Ovary (tissue), 3 donors: ENCODE results near the gene AKR1B1.

ENCODE experiments used
- CTCF ChIP-seq, 3 donors: fragments of 450-650 bp in 2 of 3; fragments of 200-600 bp in 1 of 3; IDR thresholded peaks; one replicate each; pipeline versions ENCODE4 v1.5.1 to v1.8.0; 2016 to 2022; ENCODE audit warnings: antibody characterized with exemption in 3 of 3, mild to moderate bottlenecking in 1 of 3
- EP300 ChIP-seq: sonication (generic); formaldehyde crosslinking; IDR thresholded peaks from one replicate; pipeline ENCODE4 v1.6.1; 2017; ENCODE audit warnings: antibody characterized with exemption
- POLR2A ChIP-seq: fragments of 450-650 bp; IDR thresholded peaks from one replicate; pipeline ENCODE4 v1.6.1; 2017; ENCODE audit warnings: antibody characterized with exemption, mild to moderate bottlenecking, moderate library complexity
- donor health status: DM: no; HTN: no; CAD: no.

GRCh38 chr7:134504660-134505164 lies 45.8 kb upstream of the AKR1B1 start:
- TF ChIP-seq CTCF (IDR thresholded peaks at IDR 0.05) (no peak), POLR2A (no peak), EP300 (no peak)
